ENCODE results near the gene RAB27B. TPM values are rescaled to one million over a fixed set of nuclear protein-coding genes. Genes with fewer than 3 reads are reported as not detected.

The RAB27B gene
- total RNA-seq, 1 experiment from 2014 or later = 9.9 TPM

GRCh38 chr18:54829856-54830255, 1.6 kb downstream of the RAB27B start:
- peak overlapping the region; percentile 90 for H3K27ac ChIP-seq
- intact Hi-C loops (cut with micrococcal nuclease; ENCODE audit: unreplicated experiment) = loop anchor here (10.0 kb wide), 2 partner anchors 155 kb away; no protein-coding TSS in a partner anchor

GRCh38 chr18:54830260-54830659, 2.0 kb downstream of the RAB27B start:
- intact Hi-C loops (cut with micrococcal nuclease; ENCODE audit: unreplicated experiment) = no loop called here
- Histone ChIP-seq H2AFZ (no peak overlapping the region), H4K20me1 (ENCODE audit: insufficient read depth) (no peaks in the 10 kb centered on the region), H3K9me2 (ENCODE audit: insufficient read depth) (no peaks in the 10 kb centered on the region), H3K9me3 (ENCODE audit: insufficient read depth, low read depth) (peaks cover 13% of the 10 kb centered on the region; the same call in 1 of the 2 replicates), H3K27me3 (ENCODE audit: insufficient read depth, low read depth) (no peaks in the 10 kb centered on the region), H3K4me3 (peak overlapping the region; percentile 95), H3K36me3 (ENCODE audit: low read depth) (peaks cover 22% of the 10 kb centered on the region), H3K79me2 (ENCODE audit: low read depth) (peaks cover 56% of the 10 kb centered on the region), H3K27ac (peak overlapping the region; percentile 90), H3F3A (ENCODE audit: insufficient read depth, low read depth) (peaks cover 26% of the 10 kb centered on the region), H3K4me2 (peak overlapping the region; percentile 92), H3K4me1 (replicated peaks; ENCODE audit: insufficient read depth) (peaks cover 23% of the 10 kb centered on the region)
- CTCF ChIA-PET = no interaction called here
- no TSS peak for BruUV-seq (replicated peaks)
- peak in 1 of 2 experiments; percentile 68 for DNase-seq
- no peak for TF ChIP-seq EZH2 (IDR thresholded peaks at IDR 0.05; ENCODE audit: low read depth)
- no peak for TF ChIP-seq CTCF (conservative IDR thresholded peaks at IDR 0.05)
- POLR2A ChIA-PET (ENCODE audit: unreplicated experiment) = no interaction called here

More at GRCh38 chr18:54829856-54830255, 1.6 kb downstream of the RAB27B start:
- Histone ChIP-seq H3K9me3 (ENCODE audit: insufficient read depth, low read depth) (peaks cover 13% of the 10 kb centered on the region; the same call in 1 of the 2 replicates), H3K79me2 (ENCODE audit: low read depth) (peaks cover 53% of the 10 kb centered on the region), H4K20me1 (ENCODE audit: insufficient read depth) (no peaks in the 10 kb centered on the region), H3F3A (ENCODE audit: insufficient read depth, low read depth) (peaks cover 26% of the 10 kb centered on the region), H2AFZ (no peak overlapping the region), H3K4me2 (peak overlapping the region; percentile 92), H3K9me2 (ENCODE audit: insufficient read depth) (no peaks in the 10 kb centered on the region), H3K4me3 (peak overlapping the region; percentile 95), H3K36me3 (ENCODE audit: low read depth) (peaks cover 22% of the 10 kb centered on the region), H3K27me3 (ENCODE audit: insufficient read depth, low read depth) (no peaks in the 10 kb centered on the region), H3K4me1 (replicated peaks; ENCODE audit: insufficient read depth) (peaks cover 23% of the 10 kb centered on the region)
- TF ChIP-seq CTCF (conservative IDR thresholded peaks at IDR 0.05) = no peak
- no peak for TF ChIP-seq EZH2 (IDR thresholded peaks at IDR 0.05; ENCODE audit: low read depth)
- BruUV-seq (replicated peaks) = no TSS peak
- ChIA-PET POLR2A (ENCODE audit: unreplicated experiment) (no interaction called here), CTCF (no interaction called here)
- peak; percentile 1 to 85 for DNase-seq

GRCh38 chr18:54830866-54831265, 2.6 kb downstream of the RAB27B start:
- H3K4me3 ChIP-seq = peak overlapping the region; percentile 95
- intact Hi-C loops (cut with micrococcal nuclease; ENCODE audit: unreplicated experiment) = no loop called here
- H3K4me2 ChIP-seq = peak overlapping the region; percentile 92

More at GRCh38 chr18:54830866-54831265, 2.6 kb downstream of the RAB27B start:
- Histone ChIP-seq H2AFZ (no peak overlapping the region), H3K36me3 (ENCODE audit: low read depth) (peaks cover 22% of the 10 kb centered on the region), H4K20me1 (ENCODE audit: insufficient read depth) (no peaks in the 10 kb centered on the region), H3K27ac (peak overlapping the region; percentile 90), H3K27me3 (ENCODE audit: insufficient read depth, low read depth) (no peaks in the 10 kb centered on the region), H3K9me2 (ENCODE audit: insufficient read depth) (no peaks in the 10 kb centered on the region), H3F3A (ENCODE audit: insufficient read depth, low read depth) (peaks cover 26% of the 10 kb centered on the region), H3K79me2 (ENCODE audit: low read depth) (peaks cover 60% of the 10 kb centered on the region), H3K9me3 (ENCODE audit: insufficient read depth, low read depth) (peaks cover 13% of the 10 kb centered on the region; the same call in 1 of the 2 replicates), H3K4me1 (replicated peaks; ENCODE audit: insufficient read depth) (peaks cover 23% of the 10 kb centered on the region)
- no peak for DNase-seq
- CTCF ChIA-PET = no interaction called here
- POLR2A ChIA-PET (ENCODE audit: unreplicated experiment) = no interaction called here
- BruUV-seq (replicated peaks) = no TSS peak
- TF ChIP-seq EZH2 (IDR thresholded peaks at IDR 0.05; ENCODE audit: low read depth) = no peak
- TF ChIP-seq CTCF (conservative IDR thresholded peaks at IDR 0.05) = no peak

All from PC-9 (cell line).